Glomerular visceral epithelial cell (primary cell): Measurements from ENCODE around the gene ZBED6.
"Not testable (repeated sequence)": the region's sequence is repeated elsewhere in the genome, so short reads cannot be mapped to it uniquely, and the experiment has no call there.

Experiments
- DNase-seq: peaks from one replicate; pipeline ENCODE4 v3.0.0-alpha.2; 2016; ENCODE audit errors: extremely low spot score

The ZBED6 gene

GRCh38 chr1:203778789-203779188 is 16.6 kb upstream of the ZBED6 start:
- no peak for DNase-seq

- no peak for DNase-seq
Measured at GRCh38 chr1:203781962-203782361, 13.5 kb upstream of the ZBED6 start.

- no peak for DNase-seq
Measured at GRCh38 chr1:203789966-203790365, 5.5 kb upstream of the ZBED6 start.

GRCh38 chr1:203791498-203791897 is 3.9 kb upstream of the ZBED6 start:
- DNase-seq: no peak

GRCh38 chr1:203792486-203792885 is 2.9 kb upstream of the ZBED6 start:
- DNase-seq: no peak

GRCh38 chr1:203793561-203793960 is 1.9 kb upstream of the ZBED6 start:
- DNase-seq: not testable (repeated sequence)

- DNase-seq: no peak
Measured at GRCh38 chr1:203794764-203795440, 521 bp upstream of the ZBED6 start.

- peak; percentile 37 for DNase-seq
Measured at GRCh38 chr1:203796236-203796605, 798 bp downstream of the ZBED6 start.

- no peak for DNase-seq
Measured at GRCh38 chr1:203797216-203797615, 1.8 kb downstream of the ZBED6 start.

GRCh38 chr1:203797948-203798655 is 2.7 kb downstream of the ZBED6 start:
- no peak for DNase-seq

- no peak for DNase-seq
Measured at GRCh38 chr1:203799157-203799556, 3.7 kb downstream of the ZBED6 start.

- DNase-seq: no peak
Measured at GRCh38 chr1:203799971-203800370, 4.5 kb downstream of the ZBED6 start.

GRCh38 chr1:203805689-203806088 is 10.3 kb downstream of the ZBED6 start:
- DNase-seq: no peak

- DNase-seq: peak; percentile 48
Measured at GRCh38 chr1:203807196-203807595, 11.8 kb downstream of the ZBED6 start.

GRCh38 chr1:203813581-203814341 is 18.3 kb downstream of the ZBED6 start:
- no peak for DNase-seq

- no peak for DNase-seq
Measured at GRCh38 chr1:203818399-203818798, 23.0 kb downstream of the ZBED6 start.

GRCh38 chr1:203823306-203823705 is 27.9 kb downstream of the ZBED6 start:
- DNase-seq: no peak

GRCh38 chr1:203826175-203826574 is 30.8 kb downstream of the ZBED6 start:
- no peak for DNase-seq

GRCh38 chr1:203828002-203828401 is 32.6 kb downstream of the ZBED6 start:
- no peak for DNase-seq

- DNase-seq: no peak
Measured at GRCh38 chr1:203828503-203828902, 33.1 kb downstream of the ZBED6 start.

GRCh38 chr1:203829247-203829646 is 33.8 kb downstream of the ZBED6 start:
- DNase-seq: not testable (repeated sequence)

GRCh38 chr1:203835476-203835875 is 40.1 kb downstream of the ZBED6 start:
- no peak for DNase-seq

- no peak for DNase-seq
Measured at GRCh38 chr1:203839081-203839480, 43.7 kb downstream of the ZBED6 start.
